ENCODE measurements around the gene FRMD4A.

The FRMD4A gene

GRCh38 chr10:14023673-14024328 lies 306.9 kb downstream of the FRMD4A start:
- TF ChIP-seq CTCF (IDR thresholded peaks at IDR 0.05) (no peak), ZFX (IDR thresholded peaks at IDR 0.05; ENCODE audit: borderline replicate concordance) (no peak)
- no peak overlapping the region for H3K27ac ChIP-seq

GRCh38 chr10:14022954-14023672 lies 307.6 kb downstream of the FRMD4A start:
- TF ChIP-seq CTCF (IDR thresholded peaks at IDR 0.05) (no peak), ZFX (IDR thresholded peaks at IDR 0.05; ENCODE audit: borderline replicate concordance) (no peak)
- H3K27ac ChIP-seq: no peak overlapping the region

- TF ChIP-seq CTCF (IDR thresholded peaks at IDR 0.05) (no peak), ZFX (IDR thresholded peaks at IDR 0.05; ENCODE audit: borderline replicate concordance) (no peak)
- no peak overlapping the region for H3K27ac ChIP-seq
Measured at GRCh38 chr10:14022052-14022451, 308.7 kb downstream of the FRMD4A start.

GRCh38 chr10:14020037-14020664 lies 310.6 kb downstream of the FRMD4A start:
- H3K27ac ChIP-seq: no peak overlapping the region
- TF ChIP-seq CTCF (IDR thresholded peaks at IDR 0.05) (no peak), ZFX (IDR thresholded peaks at IDR 0.05; ENCODE audit: borderline replicate concordance) (no peak)

GRCh38 chr10:14017467-14017866 lies 313.3 kb downstream of the FRMD4A start:
- no peak for TF ChIP-seq CTCF (IDR thresholded peaks at IDR 0.05)
- TF ChIP-seq ZFX (IDR thresholded peaks at IDR 0.05; ENCODE audit: borderline replicate concordance): no peak

GRCh38 chr10:14016931-14017333 lies 313.8 kb downstream of the FRMD4A start:
- H3K27ac ChIP-seq: no peak overlapping the region

More at GRCh38 chr10:14017467-14017866, 313.3 kb downstream of the FRMD4A start:
- no peak overlapping the region for H3K27ac ChIP-seq

More at GRCh38 chr10:14016931-14017333, 313.8 kb downstream of the FRMD4A start:
- TF ChIP-seq CTCF (IDR thresholded peaks at IDR 0.05) (no peak), ZFX (IDR thresholded peaks at IDR 0.05; ENCODE audit: borderline replicate concordance) (no peak)
